Measurements from ENCODE around the gene TBX4. TPM values are rescaled to one million over a fixed set of nuclear protein-coding genes. Genes with fewer than 3 reads are reported as not detected.

TBX4 gene
- total and polyA plus RNA-seq, 2 of the 13 experiments (the other 11 are each of a cell fraction or from before 2014, with no cell fraction given): 0.11 to 1.1 TPM

GRCh38 chr17:61462719-61463315 lies 10.6 kb downstream of the TBX4 start (continued):
- TF ChIP-seq HINFP (CRISPR knock-in tag; IDR thresholded peaks at IDR 0.05; ENCODE audit: low read depth): 0 out of 2 replicates have a peak, but pooled peaks have one; percentile 43
- no peak for TF ChIP-seq NR2C2 (CRISPR knock-in tag; IDR thresholded peaks at IDR 0.05; ENCODE audit: borderline replicate concordance)
- TF ChIP-seq ZNF251 (CRISPR knock-in tag; IDR thresholded peaks at IDR 0.05): peak; percentile 36; the same call in 1 of the 2 replicates
- no peak for TF ChIP-seq NFAT5 (CRISPR knock-in tag; IDR thresholded peaks at IDR 0.05)
- no peak for TF ChIP-seq ZNF605 (CRISPR knock-in tag; IDR thresholded peaks at IDR 0.05)
- TF ChIP-seq E2F2 (CRISPR knock-in tag; IDR thresholded peaks at IDR 0.05; ENCODE audit: borderline replicate concordance): no peak
- no peak for TF ChIP-seq ZSCAN12 (CRISPR knock-in tag; IDR thresholded peaks at IDR 0.05)
- 0 out of 2 replicates have a peak, but pooled peaks have one; percentile 45 for TF ChIP-seq THAP9 (CRISPR knock-in tag; IDR thresholded peaks at IDR 0.05; ENCODE audit: borderline replicate concordance)
- TF ChIP-seq ZNF569 (CRISPR knock-in tag; IDR thresholded peaks at IDR 0.05; ENCODE audit: borderline replicate concordance): no peak
- no peak for TF ChIP-seq NAIF1 (CRISPR knock-in tag; IDR thresholded peaks at IDR 0.05; ENCODE audit: borderline replicate concordance)
- no peak for TF ChIP-seq ZNF597 (CRISPR knock-in tag; IDR thresholded peaks at IDR 0.05)
- no peak for TF ChIP-seq ZNF775 (CRISPR knock-in tag; IDR thresholded peaks at IDR 0.05; ENCODE audit: borderline replicate concordance)
- no peak for TF ChIP-seq ZNF841 (CRISPR knock-in tag; IDR thresholded peaks at IDR 0.05; ENCODE audit: borderline replicate concordance)
- TF ChIP-seq ZNF572 (CRISPR knock-in tag; IDR thresholded peaks at IDR 0.05): no peak
- TF ChIP-seq MYPOP (CRISPR knock-in tag; IDR thresholded peaks at IDR 0.05): no peak

Data from HepG2 (cell line).